Heart right ventricle (tissue), 16 donors: ENCODE results near the gene COLEC11. TPM values are rescaled to one million over a fixed set of nuclear protein-coding genes. Genes with fewer than 3 reads are reported as not detected.
A peak's percentile ranks its signal among the peaks of the same experiment; 100 is the strongest.

ENCODE experiments used
- ATAC-seq, 8 donors: fragments of 200-7000 bp; cut with Tn5 transposase; one replicate each; pipeline ENCODE4 v1.9.1; 2020; ENCODE audit warnings: mild to moderate bottlenecking in 8 of 8, moderate library complexity in 8 of 8, moderate number of reproducible peaks in 1 of 8
- DNase-seq, 2 donors: peaks; one replicate each; pipeline ENCODE4 v3.0.0-alpha.2; 2020
- H3K27ac ChIP-seq, 10 donors: fragments of 200-600 bp; sonication (generic) in 2 of 10; one replicate each; pipeline versions ENCODE4 v1.5.0 to v1.8.0; 2020 to 2022; ENCODE audit warnings: mild to moderate bottlenecking in 3 of 10
- H3K27me3 ChIP-seq, 7 donors: fragments of 200-600 bp; one replicate each; pipeline ENCODE4 v1.8.0; 2021 to 2022; ENCODE audit warnings: mild to moderate bottlenecking in 2 of 7
- H3K36me3 ChIP-seq, 9 donors: fragments of 200-600 bp; sonication (generic) in 1 of 9; one replicate each; pipeline versions ENCODE4 v1.5.0 to v1.8.0; 2020 to 2022; ENCODE audit warnings: mild to moderate bottlenecking in 2 of 9
- H3K4me1 ChIP-seq, 9 donors: fragments of 200-600 bp; sonication (generic) in 1 of 9; one replicate each; pipeline versions ENCODE4 v1.5.0 to v1.8.0; 2020 to 2022; ENCODE audit warnings: mild to moderate bottlenecking in 4 of 9
- H3K4me3 ChIP-seq, 10 donors: fragments of 200-600 bp; sonication (generic) in 2 of 10; one replicate each; pipeline versions ENCODE4 v1.5.0 to v1.8.0; 2020 to 2022; ENCODE audit warnings: mild to moderate bottlenecking in 7 of 10, moderate library complexity in 2 of 10
- H3K9me3 ChIP-seq, 11 donors: fragments of 200-600 bp in 10 of 11; sonication (generic) in 2 of 11; one replicate each; pipeline versions ENCODE4 v1.5.0 to v1.8.0; 2013 to 2022; ENCODE audit warnings: mild to moderate bottlenecking in 2 of 11, control low read depth in 1 of 11, moderate library complexity in 1 of 11
- WGBS, 2 donors: extraction: QIAGEN DNeasy Blood & Tissue Kit; methylation state at CpG; one replicate each; pipeline ENCODE4 v1.1.7; 2013; ENCODE audit warnings: inconsistent platforms in 1 of 2; 5-methylcytosine and 5-hydroxymethylcytosine counted together
- intact Hi-C, 10 donors: fragments of 100-400 bp; cut with DNase I; formaldehyde crosslinking; loops; one replicate each; pipeline versions ENCODE4 v1.11.1 to v1.14.2; 2022
- polyA plus RNA-seq, 2 donors: library from polyadenylated mRNA; stranded (reverse); fragments of 200-250 nt; gene quantifications; one replicate each; pipeline ENCODE4 v1.2.3, GENCODE V29; 2013
- total RNA-seq, 10 donors: library from RNA; stranded (reverse); fragmentation: NEBNext Ultra II Directional in 3 of 10; extraction: Animal tissue kit (Norgen Biotek cat#: 25700) in 3 of 10; gene quantifications; one replicate each; pipeline versions ENCODE4 v1.2.1 to v1.2.4, GENCODE V29; 2021 to 2023
- TF ChIP-seq, protein P1 (sequence below), 9 donors: fragments of 200-600 bp; sonication (generic) in 2 of 9; IDR thresholded peaks; one replicate each; pipeline versions ENCODE4 v1.5.0 to v1.8.0; 2021 to 2022; ENCODE audit warnings: antibody characterized with exemption in 9 of 9, mild to moderate bottlenecking in 5 of 9, moderate library complexity in 1 of 9
- donor health status: Arrhythmogenic right ventricular cardiomyopathy.
- donor health status: ischemic (EF 13 %, LVEDD 7.1; RV severe dilation, severe dysfunction).
- donor health status: healthy with polysubstance abuse.
- donor health status: DM: no; HTN: yes; CAD: no.
- donor health status: DM: no; HTN: no; CAD: no.
- donor health status: ischemic (EF 25% LVEDD 6.9; RV normal size, moderate dysfunction).
- donor health status: ischemic (EF 25% LVEDD 5.7; RV mildly dilated, moderate dysfunction).
- donor health status: healthy.
- donor health status: DM: yes; HTN: yes; CAD: no.
- donor health status: Ischemic cardiomyopathy.
- donor health status: ischemic (EF 35%, LVEDD 5.7; RV mildly dilated, moderate dysfunction).
- donor health status: nonischemic (EF 11% LVEDD 7.7; RV severe dilation, severe dysfunction).
- donor health status: DM: yes; HTN: yes; CAD: no.
- donor health status: PGD.
- donor health status: ischemic (EF 29% LVEDD 5.4; RV normal size, mild dysfunction).
- donor health status: nonischemic (EF 23%, LVEDD 6.1; RV moderate dilation, normal function).

Gene COLEC11
- total and polyA plus RNA-seq, 12 donors = 2.0 to 26.7 (median 5.2) TPM

DNA sequence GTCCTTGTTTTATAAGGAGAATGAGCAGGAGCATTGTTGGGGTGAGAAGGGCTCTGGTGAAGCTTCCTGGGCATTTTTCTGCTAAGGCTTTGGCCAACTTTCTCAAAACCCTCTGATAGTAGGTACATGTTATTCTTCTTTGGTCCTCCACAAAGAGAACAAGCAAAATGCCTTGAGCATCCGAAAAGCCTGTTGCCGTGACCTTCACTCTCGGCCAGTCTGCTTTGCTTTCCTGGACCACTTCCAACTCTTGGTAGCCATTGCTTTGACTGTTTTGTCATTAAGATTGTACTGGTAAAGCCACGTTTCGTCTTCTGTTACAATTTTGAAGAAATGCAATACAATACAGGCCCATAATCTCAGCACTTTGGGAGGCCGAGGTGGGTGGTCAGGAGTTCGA is 35.7 kb downstream of the COLEC11 start:
- no peak overlapping the region for H3K27ac ChIP-seq
- intact Hi-C loops = no loop called here
- TF ChIP-seq, protein P1, sequence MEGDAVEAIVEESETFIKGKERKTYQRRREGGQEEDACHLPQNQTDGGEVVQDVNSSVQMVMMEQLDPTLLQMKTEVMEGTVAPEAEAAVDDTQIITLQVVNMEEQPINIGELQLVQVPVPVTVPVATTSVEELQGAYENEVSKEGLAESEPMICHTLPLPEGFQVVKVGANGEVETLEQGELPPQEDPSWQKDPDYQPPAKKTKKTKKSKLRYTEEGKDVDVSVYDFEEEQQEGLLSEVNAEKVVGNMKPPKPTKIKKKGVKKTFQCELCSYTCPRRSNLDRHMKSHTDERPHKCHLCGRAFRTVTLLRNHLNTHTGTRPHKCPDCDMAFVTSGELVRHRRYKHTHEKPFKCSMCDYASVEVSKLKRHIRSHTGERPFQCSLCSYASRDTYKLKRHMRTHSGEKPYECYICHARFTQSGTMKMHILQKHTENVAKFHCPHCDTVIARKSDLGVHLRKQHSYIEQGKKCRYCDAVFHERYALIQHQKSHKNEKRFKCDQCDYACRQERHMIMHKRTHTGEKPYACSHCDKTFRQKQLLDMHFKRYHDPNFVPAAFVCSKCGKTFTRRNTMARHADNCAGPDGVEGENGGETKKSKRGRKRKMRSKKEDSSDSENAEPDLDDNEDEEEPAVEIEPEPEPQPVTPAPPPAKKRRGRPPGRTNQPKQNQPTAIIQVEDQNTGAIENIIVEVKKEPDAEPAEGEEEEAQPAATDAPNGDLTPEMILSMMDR (IDR thresholded peaks at IDR 0.05) = no peak
- ATAC-seq (no peak), DNase-seq (peak in 1 of 2 donors; percentile 1)
- H3K4me1 ChIP-seq = peaks cover 2 to 26% (median 12%) of the 10 kb centered on the region in 9 donors
- no peaks in the 10 kb centered on the region for H3K9me3 ChIP-seq
- no peak overlapping the region for H3K4me3 ChIP-seq
- no peaks in the 10 kb centered on the region for H3K36me3 ChIP-seq
- H3K27me3 ChIP-seq = no peaks in the 10 kb centered on the region
- WGBS, 2 donors = 64 to 74% methylated on average over 7 of the region's 7 CpGs

DNA sequence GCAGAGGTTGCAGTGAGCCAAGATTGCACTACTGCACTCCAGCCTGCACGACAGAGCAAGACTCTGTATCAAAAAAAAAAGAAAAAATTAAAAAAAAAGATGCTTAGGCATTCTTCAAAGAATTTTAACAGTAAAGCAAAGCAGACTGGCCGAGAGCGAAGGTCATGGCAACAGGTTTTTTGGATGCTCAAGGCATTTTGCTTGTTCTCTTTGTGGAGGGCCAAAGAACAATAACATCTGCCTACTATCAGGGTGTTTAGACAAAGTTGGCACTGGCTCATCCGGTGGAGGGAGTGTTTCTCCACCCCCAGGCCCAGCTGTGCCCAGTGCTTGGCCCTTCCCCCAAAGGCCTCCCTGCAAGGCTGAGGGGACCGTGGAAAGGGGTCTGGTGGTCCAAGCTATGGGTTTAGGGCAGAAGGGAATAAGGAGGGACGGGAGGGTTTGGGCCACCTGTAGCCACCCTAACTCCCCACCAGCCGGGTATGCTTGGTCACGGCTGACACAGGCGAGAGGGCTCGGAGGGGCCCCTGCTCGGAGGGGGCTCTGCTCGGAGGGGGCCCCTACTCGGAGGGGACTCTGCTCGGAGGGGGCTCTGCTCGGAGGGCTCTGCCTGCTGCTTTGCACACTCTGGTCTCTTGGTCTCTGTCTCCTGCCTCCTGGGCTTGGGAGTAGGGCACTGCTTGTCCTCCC is 36.4 kb downstream of the COLEC11 start:
- intact Hi-C loops = no loop called here
- TF ChIP-seq, protein P1 (IDR thresholded peaks at IDR 0.05) = no peak
- no peaks in the 10 kb centered on the region for H3K9me3 ChIP-seq
- H3K27me3 ChIP-seq = no peaks in the 10 kb centered on the region
- peak in 1 of 2 donors; percentile 2 for DNase-seq
- no peaks in the 10 kb centered on the region for H3K36me3 ChIP-seq
- 85 to 87% methylated on average over 14 to 15 of the region's 15 CpGs for WGBS, 2 donors
- H3K4me1 ChIP-seq = peaks cover 1 to 20% (median 6%) of the 10 kb centered on the region in 9 donors
- ATAC-seq = no peak
- H3K4me3 ChIP-seq = no peak overlapping the region
- H3K27ac ChIP-seq = no peak overlapping the region

DNA sequence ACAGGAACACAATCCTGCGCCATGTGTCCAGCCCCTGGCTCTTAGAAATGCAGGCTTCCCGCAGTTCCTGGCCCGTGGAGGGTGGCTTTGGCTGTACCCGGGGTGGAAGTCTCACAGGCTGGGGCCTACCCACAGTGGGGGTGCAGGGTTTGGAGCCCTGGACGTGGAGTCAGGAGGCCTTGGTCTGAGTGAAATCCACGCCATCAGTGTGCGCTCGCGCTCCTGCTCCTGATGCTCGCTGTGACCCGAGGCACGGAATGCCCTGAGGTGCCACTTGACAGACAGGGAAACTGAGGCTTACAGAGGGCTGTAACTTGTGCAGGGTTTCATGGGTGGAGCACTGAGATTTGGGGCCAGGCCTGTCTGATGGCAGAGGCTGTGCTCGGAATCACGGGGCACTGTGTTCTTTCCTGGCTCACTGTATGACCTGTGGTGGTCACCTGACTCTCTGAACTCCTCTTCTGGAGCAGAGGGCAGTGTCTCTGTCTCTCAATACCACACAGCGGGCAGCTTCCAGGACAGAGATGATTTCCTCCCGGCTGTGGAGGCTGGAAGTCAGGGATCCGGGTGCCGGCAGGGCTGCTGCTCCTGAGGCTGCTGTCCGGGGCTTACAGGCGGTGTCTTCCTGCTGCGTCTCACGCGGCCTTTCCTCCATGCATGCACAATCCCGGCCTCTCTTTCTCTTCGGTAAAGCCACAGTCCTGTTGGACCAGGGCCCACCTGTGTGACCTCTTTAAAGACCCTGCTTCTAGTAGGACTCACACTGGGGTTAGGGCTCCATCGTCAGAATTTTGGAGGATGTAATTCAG is 37.1 kb downstream of the COLEC11 start:
- TF ChIP-seq, protein P1 (IDR thresholded peaks at IDR 0.05) = no peak
- intact Hi-C loops = no loop called here
- H3K27me3 ChIP-seq = no peaks in the 10 kb centered on the region
- peaks cover 0 to 13% (median 2%) of the 10 kb centered on the region in 9 donors for H3K4me1 ChIP-seq
- no peak overlapping the region for H3K4me3 ChIP-seq
- peak in 1 of 2 donors; percentile 2 for DNase-seq
- no peaks in the 10 kb centered on the region for H3K36me3 ChIP-seq
- H3K9me3 ChIP-seq = no peaks in the 10 kb centered on the region
- H3K27ac ChIP-seq = no peak overlapping the region
- no peak for ATAC-seq
- 91 to 95% methylated on average over 26 of the region's 26 CpGs for WGBS, 2 donors

DNA sequence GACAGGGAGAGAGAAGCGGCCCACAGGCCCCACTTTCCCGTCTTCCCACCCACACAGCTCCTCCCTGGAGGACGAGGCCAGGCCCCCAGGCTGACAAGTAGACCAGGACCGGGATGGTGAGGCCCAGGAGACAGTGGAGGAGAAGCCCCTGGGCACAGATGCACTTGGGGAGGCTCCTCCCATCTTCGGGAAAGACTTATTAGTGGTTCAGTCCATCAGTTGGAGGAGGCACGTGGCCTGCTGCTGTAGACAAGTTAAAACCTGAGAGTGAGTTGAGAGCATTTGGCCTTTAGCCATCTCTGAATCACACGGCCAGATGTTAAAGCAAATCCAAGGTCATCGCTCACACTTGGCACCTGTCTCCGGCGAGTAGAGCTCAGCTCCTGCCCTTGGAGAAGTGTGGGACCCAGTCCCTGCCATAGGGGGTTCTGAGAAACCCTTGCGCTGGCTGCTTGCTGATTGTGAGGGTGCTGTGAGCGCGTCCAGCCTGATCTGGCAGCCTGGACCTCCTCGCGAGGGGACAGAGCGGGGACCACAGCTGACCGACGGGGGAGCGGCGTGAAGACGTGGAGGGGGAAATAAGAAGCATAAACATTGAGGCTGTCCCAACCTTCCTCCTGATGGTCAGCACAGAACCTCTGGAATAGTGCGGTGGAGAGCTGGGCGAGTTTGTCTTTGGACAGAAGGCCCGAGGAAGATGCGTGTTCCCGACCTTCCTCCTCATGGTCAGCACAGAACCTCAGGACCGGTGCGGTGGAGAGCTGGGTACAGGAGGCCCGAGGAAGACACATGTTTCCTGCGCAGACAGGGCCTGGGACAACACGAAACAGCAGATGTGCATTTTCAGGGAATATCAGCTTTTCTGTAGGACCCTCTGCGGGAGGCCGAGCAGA is 38.4 kb downstream of the COLEC11 start:
- DNase-seq = peak in 1 of 2 donors; percentile 5
- WGBS, 2 donors = 77 to 80% methylated on average over 33 of the region's 33 CpGs
- no peaks in the 10 kb centered on the region for H3K36me3 ChIP-seq

More for the DNA sequence above, 38.4 kb downstream of the COLEC11 start:
- H3K9me3 ChIP-seq = no peaks in the 10 kb centered on the region
- peak in 1 of 8 donors; percentile 39 for ATAC-seq
- no peak overlapping the region for H3K27ac ChIP-seq
- peaks cover 0 to 11% (median 2%) of the 10 kb centered on the region in 9 donors for H3K4me1 ChIP-seq
- no peaks in the 10 kb centered on the region for H3K27me3 ChIP-seq
- no peak overlapping the region for H3K4me3 ChIP-seq
- intact Hi-C loops = no loop called here
- TF ChIP-seq, protein P1 (IDR thresholded peaks at IDR 0.05) = no peak
